ENCODE measurements around the gene DEPDC5. TPM values are rescaled to one million over a fixed set of nuclear protein-coding genes. Genes with fewer than 3 reads are reported as not detected.
A peak's percentile ranks its signal among the peaks of the same experiment; 100 is the strongest.

The DEPDC5 gene
- total and polyA plus RNA-seq, 9 donors, result 8.0 to 10.7 (median 8.5) TPM

GRCh38 chr22:31881865-31882264 lies 128.0 kb downstream of the DEPDC5 start:
- no peaks in the 10 kb centered on the region for H3K9me3 ChIP-seq (replicated peaks; ENCODE audit: control insufficient read depth, low read depth, low read length)
- no peak for DNase-seq
- H3K4me3 ChIP-seq (ENCODE audit: low read length), result no peak overlapping the region
- peaks cover 42% of the 10 kb centered on the region for H3K36me3 ChIP-seq (ENCODE audit: control insufficient read depth, insufficient read depth, low read length)
- H3K27ac ChIP-seq (ENCODE audit: low read length), result no peak overlapping the region
- H3K27me3 ChIP-seq (ENCODE audit: control insufficient read depth, insufficient read depth, low read length), result no peaks in the 10 kb centered on the region
- 100% methylated on average over 2 of the region's 3 CpGs for WGBS (ENCODE audit: insufficient coverage)
- H3K4me1 ChIP-seq (ENCODE audit: control insufficient read depth, insufficient read depth, low read length), result no peaks in the 10 kb centered on the region

DNA sequence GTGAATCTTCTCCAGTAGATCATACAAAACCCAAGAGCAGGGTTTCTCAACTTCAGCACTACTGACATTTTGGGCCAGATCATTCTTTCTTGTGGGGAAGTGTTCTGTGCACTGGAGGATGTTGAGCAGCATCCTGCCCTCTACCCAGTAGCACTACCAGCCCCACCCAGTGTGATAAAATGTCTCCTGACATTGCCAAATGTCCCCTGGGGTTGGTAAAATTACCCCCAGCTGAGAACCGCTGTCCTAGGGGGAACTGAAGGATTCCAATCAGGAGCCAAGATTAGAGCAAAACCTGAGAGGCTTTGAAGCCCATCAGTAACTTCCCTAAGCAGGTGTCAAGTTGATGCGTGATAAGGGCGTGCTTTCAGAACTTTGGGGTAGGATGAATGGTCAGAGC lies 129.2 kb downstream of the DEPDC5 start:
- WGBS (ENCODE audit: insufficient coverage), result 94% methylated on average over 3 of the region's 3 CpGs
- Histone ChIP-seq H3K4me3 (ENCODE audit: low read length) (no peak overlapping the region), H3K27ac (ENCODE audit: low read length) (no peak overlapping the region), H3K36me3 (ENCODE audit: control insufficient read depth, insufficient read depth, low read length) (peaks cover 42% of the 10 kb centered on the region), H3K27me3 (ENCODE audit: control insufficient read depth, insufficient read depth, low read length) (no peaks in the 10 kb centered on the region), H3K4me1 (ENCODE audit: control insufficient read depth, insufficient read depth, low read length) (no peaks in the 10 kb centered on the region), H3K9me3 (replicated peaks; ENCODE audit: control insufficient read depth, low read depth, low read length) (no peaks in the 10 kb centered on the region)
- DNase-seq, result no peak

DNA sequence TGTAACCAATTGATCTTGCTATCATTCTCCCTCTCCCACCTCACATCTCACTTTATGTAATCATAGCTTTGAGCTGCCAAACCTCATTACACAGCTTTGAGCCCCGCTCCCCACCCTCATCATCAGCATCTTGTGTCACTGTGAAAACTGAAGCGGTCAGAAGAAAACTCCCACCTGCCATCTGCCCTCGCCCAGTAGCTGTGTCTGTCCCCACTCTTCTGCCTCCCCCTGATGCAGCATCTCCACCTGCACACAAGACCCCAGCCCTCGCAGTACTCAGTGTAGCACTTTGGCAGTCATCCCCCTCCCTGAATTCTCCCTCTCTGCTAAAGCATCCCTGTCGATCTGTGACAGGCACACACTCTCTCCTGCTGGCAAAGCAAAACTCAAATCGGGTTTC lies 130.2 kb downstream of the DEPDC5 start:
- Histone ChIP-seq H3K4me3 (ENCODE audit: low read length) (no peak overlapping the region), H3K4me1 (ENCODE audit: control insufficient read depth, insufficient read depth, low read length) (no peaks in the 10 kb centered on the region), H3K27me3 (ENCODE audit: control insufficient read depth, insufficient read depth, low read length) (no peaks in the 10 kb centered on the region), H3K27ac (ENCODE audit: low read length) (no peak overlapping the region), H3K9me3 (replicated peaks; ENCODE audit: control insufficient read depth, low read depth, low read length) (no peaks in the 10 kb centered on the region), H3K36me3 (ENCODE audit: control insufficient read depth, insufficient read depth, low read length) (peaks cover 44% of the 10 kb centered on the region)
- WGBS (ENCODE audit: insufficient coverage), result 85% methylated on average over 6 of the region's 6 CpGs
- no peak for DNase-seq

GRCh38 chr22:31891366-31892079 lies 137.7 kb downstream of the DEPDC5 start:
- no peak overlapping the region for H3K27ac ChIP-seq (ENCODE audit: low read length)
- no peak for DNase-seq
- no peaks in the 10 kb centered on the region for H3K27me3 ChIP-seq (ENCODE audit: control insufficient read depth, insufficient read depth, low read length)
- H3K4me1 ChIP-seq (ENCODE audit: control insufficient read depth, insufficient read depth, low read length), result no peaks in the 10 kb centered on the region
- no peaks in the 10 kb centered on the region for H3K9me3 ChIP-seq (replicated peaks; ENCODE audit: control insufficient read depth, low read depth, low read length)
- WGBS (ENCODE audit: insufficient coverage), result no CpG with 5 or more reads among the region's 5 CpGs
- no peak overlapping the region for H3K4me3 ChIP-seq (ENCODE audit: low read length)
- peaks cover 20% of the 10 kb centered on the region for H3K36me3 ChIP-seq (ENCODE audit: control insufficient read depth, insufficient read depth, low read length)

GRCh38 chr22:31892080-31892433 lies 138.2 kb downstream of the DEPDC5 start:
- H3K36me3 ChIP-seq (ENCODE audit: control insufficient read depth, insufficient read depth, low read length), result peaks cover 26% of the 10 kb centered on the region
- WGBS (ENCODE audit: insufficient coverage), result 100% methylated on average over 2 of the region's 2 CpGs

GRCh38 chr22:31893460-31893859 lies 139.6 kb downstream of the DEPDC5 start:
- H3K36me3 ChIP-seq (ENCODE audit: control insufficient read depth, insufficient read depth, low read length), result peaks cover 33% of the 10 kb centered on the region
- H3K4me1 ChIP-seq (ENCODE audit: control insufficient read depth, insufficient read depth, low read length), result no peaks in the 10 kb centered on the region
- peak; percentile 60 for DNase-seq
- no CpG with 5 or more reads among the region's 6 CpGs for WGBS (ENCODE audit: insufficient coverage)
- no peak overlapping the region for H3K27ac ChIP-seq (ENCODE audit: low read length)
- no peaks in the 10 kb centered on the region for H3K27me3 ChIP-seq (ENCODE audit: control insufficient read depth, insufficient read depth, low read length)
- H3K9me3 ChIP-seq (replicated peaks; ENCODE audit: control insufficient read depth, low read depth, low read length), result no peaks in the 10 kb centered on the region
- H3K4me3 ChIP-seq (ENCODE audit: low read length), result no peak overlapping the region

More at GRCh38 chr22:31892080-31892433, 138.2 kb downstream of the DEPDC5 start:
- Histone ChIP-seq H3K27me3 (ENCODE audit: control insufficient read depth, insufficient read depth, low read length) (no peaks in the 10 kb centered on the region), H3K4me3 (ENCODE audit: low read length) (no peak overlapping the region), H3K9me3 (replicated peaks; ENCODE audit: control insufficient read depth, low read depth, low read length) (no peaks in the 10 kb centered on the region), H3K4me1 (ENCODE audit: control insufficient read depth, insufficient read depth, low read length) (no peaks in the 10 kb centered on the region), H3K27ac (ENCODE audit: low read length) (no peak overlapping the region)
- DNase-seq, result no peak

- H3K4me3 ChIP-seq (ENCODE audit: low read length), result no peak overlapping the region
- no peak overlapping the region for H3K27ac ChIP-seq (ENCODE audit: low read length)
- no peak for DNase-seq
- H3K4me1 ChIP-seq (ENCODE audit: control insufficient read depth, insufficient read depth, low read length), result no peaks in the 10 kb centered on the region
- H3K36me3 ChIP-seq (ENCODE audit: control insufficient read depth, insufficient read depth, low read length), result peaks cover 28% of the 10 kb centered on the region
- WGBS (ENCODE audit: insufficient coverage), result 93% methylated on average over 1 of the region's 2 CpGs
- H3K9me3 ChIP-seq (replicated peaks; ENCODE audit: control insufficient read depth, low read depth, low read length), result no peaks in the 10 kb centered on the region
- no peaks in the 10 kb centered on the region for H3K27me3 ChIP-seq (ENCODE audit: control insufficient read depth, insufficient read depth, low read length)
Measured at GRCh38 chr22:31895411-31896123, 141.7 kb downstream of the DEPDC5 start.

DNA sequence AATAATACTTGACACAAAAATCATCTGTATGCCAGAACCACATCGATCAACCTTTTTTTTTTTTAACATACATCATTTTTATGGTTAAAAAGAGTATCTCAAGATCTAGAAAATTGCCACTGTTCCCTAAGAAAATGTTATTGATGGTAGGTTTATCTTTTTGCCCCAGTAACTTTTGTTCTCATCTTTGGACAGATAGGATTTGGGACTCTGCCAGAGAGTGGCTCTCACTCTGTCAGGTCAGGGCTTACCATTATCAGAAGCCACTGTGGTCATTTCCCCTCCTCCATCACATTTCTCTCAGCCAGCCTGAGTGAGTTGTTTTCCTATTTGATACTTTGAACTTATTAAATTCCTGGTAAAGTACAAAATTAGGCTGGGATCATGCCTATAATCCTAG lies 142.7 kb downstream of the DEPDC5 start:
- no peaks in the 10 kb centered on the region for H3K9me3 ChIP-seq (replicated peaks; ENCODE audit: control insufficient read depth, low read depth, low read length)
- no peaks in the 10 kb centered on the region for H3K4me1 ChIP-seq (ENCODE audit: control insufficient read depth, insufficient read depth, low read length)
- H3K27ac ChIP-seq (ENCODE audit: low read length), result no peak overlapping the region
- WGBS (ENCODE audit: insufficient coverage), result no CpG with 5 or more reads among the region's 1 CpG
- no peak overlapping the region for H3K4me3 ChIP-seq (ENCODE audit: low read length)
- H3K36me3 ChIP-seq (ENCODE audit: control insufficient read depth, insufficient read depth, low read length), result peaks cover 28% of the 10 kb centered on the region
- no peaks in the 10 kb centered on the region for H3K27me3 ChIP-seq (ENCODE audit: control insufficient read depth, insufficient read depth, low read length)
- DNase-seq, result no peak

GRCh38 chr22:31897842-31898805 lies 144.3 kb downstream of the DEPDC5 start:
- H3K9me3 ChIP-seq (replicated peaks; ENCODE audit: control insufficient read depth, low read depth, low read length), result no peaks in the 10 kb centered on the region
- no peak overlapping the region for H3K4me3 ChIP-seq (ENCODE audit: low read length)
- WGBS (ENCODE audit: insufficient coverage), result 49% methylated on average over 10 of the region's 16 CpGs
- no peak overlapping the region for H3K27ac ChIP-seq (ENCODE audit: low read length)
- peaks cover 40% of the 10 kb centered on the region for H3K36me3 ChIP-seq (ENCODE audit: control insufficient read depth, insufficient read depth, low read length)
- no peaks in the 10 kb centered on the region for H3K27me3 ChIP-seq (ENCODE audit: control insufficient read depth, insufficient read depth, low read length)
- H3K4me1 ChIP-seq (ENCODE audit: control insufficient read depth, insufficient read depth, low read length), result no peaks in the 10 kb centered on the region
- DNase-seq, result peak; percentile 9

DNA sequence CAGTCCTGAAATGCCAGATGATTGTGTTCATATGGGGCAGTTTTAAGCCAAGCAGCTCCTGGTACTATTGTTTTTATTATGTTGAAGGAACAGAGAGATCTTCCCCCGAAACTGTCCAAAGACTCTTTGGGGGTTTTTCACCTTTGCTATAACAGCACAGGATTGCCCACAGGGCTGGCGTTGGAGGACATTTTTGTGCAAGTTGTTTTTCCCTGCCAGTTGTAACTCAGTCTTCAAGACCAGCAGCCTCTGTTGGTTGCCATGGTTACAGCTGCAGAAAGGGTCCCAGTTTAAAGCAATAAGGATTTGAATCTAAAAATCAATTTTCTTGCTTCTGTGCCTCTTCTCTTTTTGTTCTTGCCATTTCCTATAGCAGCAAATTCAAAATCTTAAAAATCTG lies 145.1 kb downstream of the DEPDC5 start:
- peaks cover 45% of the 10 kb centered on the region for H3K36me3 ChIP-seq (ENCODE audit: control insufficient read depth, insufficient read depth, low read length)
- WGBS (ENCODE audit: insufficient coverage), result no CpG with 5 or more reads among the region's 2 CpGs
- H3K27ac ChIP-seq (ENCODE audit: low read length), result no peak overlapping the region
- no peaks in the 10 kb centered on the region for H3K27me3 ChIP-seq (ENCODE audit: control insufficient read depth, insufficient read depth, low read length)
- no peak overlapping the region for H3K4me3 ChIP-seq (ENCODE audit: low read length)
- no peaks in the 10 kb centered on the region for H3K4me1 ChIP-seq (ENCODE audit: control insufficient read depth, insufficient read depth, low read length)
- peak; percentile 10 for DNase-seq
- H3K9me3 ChIP-seq (replicated peaks; ENCODE audit: control insufficient read depth, low read depth, low read length), result no peaks in the 10 kb centered on the region
